DND-41 (cell line): ENCODE data around the gene RCAN2.

Experiments used
- ATAC-seq: fragments of 200-7000 bp; cut with Tn5 transposase; 3 replicates; pipeline ENCODE4 v1.9.1; 2021; ENCODE audit warnings: low read depth; ENCODE audit not compliant: insufficient read depth
- DNase-seq: peaks from one replicate; pipeline ENCODE4 v3.0.0-alpha.2; 2020
- H2AFZ ChIP-seq: 2 replicates; pipeline ENCODE4 v1.6.0; 2012; ENCODE audit warnings: low read depth, low read length
- H3K27ac ChIP-seq: 2 replicates; pipeline ENCODE4 v1.5.1; 2012; ENCODE audit warnings: low read length, inconsistent platforms
- H3K27me3 ChIP-seq: fragments of 200-600 bp; sonication (generic); 2 replicates; pipeline ENCODE4 v1.6.0; 2012; ENCODE audit warnings: low read length, mild to moderate bottlenecking, inconsistent platforms; ENCODE audit not compliant: insufficient read depth, poor library complexity
- H3K36me3 ChIP-seq: 2 replicates; pipeline ENCODE4 v1.5.1; 2012; ENCODE audit warnings: low read length, inconsistent platforms; ENCODE audit not compliant: insufficient read depth
- H3K4me1 ChIP-seq: 2 replicates; pipeline ENCODE4 v1.5.1; 2012; ENCODE audit warnings: mild to moderate bottlenecking, low read length; ENCODE audit not compliant: insufficient read depth
- H3K4me2 ChIP-seq: 2 replicates; pipeline ENCODE4 v1.6.0; 2012; ENCODE audit warnings: mild to moderate bottlenecking, moderate library complexity, low read length, inconsistent platforms; ENCODE audit not compliant: insufficient read depth
- H3K4me3 ChIP-seq, 2 experiments: fragments of 200-600 bp in 1 of 2; shearing (Covaris generic) in 1 of 2; 2 replicates each; pipeline ENCODE4 v1.5.1; 2012 to 2016; ENCODE audit warnings: inconsistent platforms in 2 of 2, low read length in 2 of 2, mild to moderate bottlenecking in 2 of 2, low read depth in 1 of 2, moderate library complexity in 1 of 2
- H3K79me2 ChIP-seq: 2 replicates; pipeline ENCODE4 v1.6.0; 2012; ENCODE audit warnings: low read length, inconsistent platforms; ENCODE audit not compliant: insufficient read depth
- H3K9ac ChIP-seq: 2 replicates; pipeline ENCODE4 v1.6.0; 2012; ENCODE audit warnings: low read depth, mild to moderate bottlenecking, inconsistent platforms, low read length, moderate library complexity
- H3K9me3 ChIP-seq: 2 replicates; pipeline ENCODE4 v1.5.1; 2012; ENCODE audit warnings: low read length, moderate library complexity, mild to moderate bottlenecking, inconsistent platforms; ENCODE audit not compliant: insufficient read depth, severe bottlenecking
- H4K20me1 ChIP-seq: 2 replicates; pipeline ENCODE4 v1.6.0; 2012; ENCODE audit warnings: low read length; ENCODE audit not compliant: insufficient read depth
- CTCF ChIP-seq: IDR thresholded peaks from 2 replicates; pipeline ENCODE4 v1.5.1; 2012; ENCODE audit warnings: borderline replicate concordance, low read length, moderate library complexity, mild to moderate bottlenecking; ENCODE audit not compliant: poor library complexity, severe bottlenecking; ENCODE audit errors: extremely low read depth
- EZH2 ChIP-seq: IDR thresholded peaks from 3 replicates; pipeline ENCODE4 v1.6.1; 2012; ENCODE audit warnings: borderline replicate concordance, low read depth, mild to moderate bottlenecking, moderate library complexity, low read length, inconsistent platforms; ENCODE audit not compliant: severe bottlenecking

The RCAN2 gene

GRCh38 chr6:46501136-46502089 is 10.2 kb upstream of the RCAN2 start:
- H3K9ac ChIP-seq: no peak overlapping the region
- no peaks in the 10 kb centered on the region for H3K79me2 ChIP-seq
- no peak for ATAC-seq
- TF ChIP-seq EZH2: no peak
- TF ChIP-seq CTCF: no peak
- DNase-seq: no peak
- H3K4me2 ChIP-seq: no peak overlapping the region
- no peaks in the 10 kb centered on the region for H3K9me3 ChIP-seq
- H3K36me3 ChIP-seq: no peaks in the 10 kb centered on the region
- no peak overlapping the region for H3K4me3 ChIP-seq
- no peak overlapping the region for H2AFZ ChIP-seq
- H4K20me1 ChIP-seq: no peaks in the 10 kb centered on the region
- H3K27me3 ChIP-seq: no peaks in the 10 kb centered on the region
- no peaks in the 10 kb centered on the region for H3K4me1 ChIP-seq
- H3K27ac ChIP-seq: no peak overlapping the region

GRCh38 chr6:46500382-46500781 is 9.1 kb upstream of the RCAN2 start:
- Histone ChIP-seq H2AFZ (no peak overlapping the region), H3K79me2 (no peaks in the 10 kb centered on the region), H3K4me3 (no peak overlapping the region), H4K20me1 (no peaks in the 10 kb centered on the region), H3K4me1 (no peaks in the 10 kb centered on the region), H3K9me3 (no peaks in the 10 kb centered on the region), H3K9ac (no peak overlapping the region), H3K27me3 (no peaks in the 10 kb centered on the region), H3K4me2 (no peak overlapping the region), H3K27ac (no peak overlapping the region), H3K36me3 (no peaks in the 10 kb centered on the region)
- TF ChIP-seq CTCF (no peak), EZH2 (no peak)
- DNase-seq (no peak), ATAC-seq (no peak)

- DNase-seq (no peak), ATAC-seq (no peak)
- no peaks in the 10 kb centered on the region for H3K27me3 ChIP-seq
- H3K4me1 ChIP-seq: no peaks in the 10 kb centered on the region
- H3K4me3 ChIP-seq: no peak overlapping the region
- no peak overlapping the region for H2AFZ ChIP-seq
- H3K36me3 ChIP-seq: no peaks in the 10 kb centered on the region
- no peak overlapping the region for H3K27ac ChIP-seq
- H3K9me3 ChIP-seq: no peaks in the 10 kb centered on the region
- no peaks in the 10 kb centered on the region for H3K79me2 ChIP-seq
- H3K4me2 ChIP-seq: no peak overlapping the region
- no peak for TF ChIP-seq EZH2
- no peak for TF ChIP-seq CTCF
- H4K20me1 ChIP-seq: no peaks in the 10 kb centered on the region
- H3K9ac ChIP-seq: no peak overlapping the region
Observed at GRCh38 chr6:46491628-46492547, 639 bp upstream of the RCAN2 start.
